Karpas-422 (cell line): Measurements from ENCODE around the gene MAGEF1. TPM values are rescaled to one million over a fixed set of nuclear protein-coding genes. Genes with fewer than 3 reads are reported as not detected.

ENCODE experiments used
- DNase-seq: peaks from one replicate; pipeline ENCODE4 v3.0.0-alpha.2; 2015
- H2AFZ ChIP-seq: fragments of 200-600 bp; sonication (generic); 2 replicates; pipeline ENCODE4 v1.6.1; 2014; ENCODE audit warnings: antibody characterized with exemption, low read length, mixed read lengths
- H3K27ac ChIP-seq: fragments of 200-600 bp; sonication (generic); 2 replicates; pipeline ENCODE4 v1.5.1; 2014; ENCODE audit warnings: mild to moderate bottlenecking, low read length, moderate library complexity
- H3K27me3 ChIP-seq: fragments of 200-600 bp; sonication (generic); 2 replicates; pipeline ENCODE4 v1.6.1; 2014; ENCODE audit warnings: low read length, mixed read lengths
- H3K36me3 ChIP-seq: fragments of 200-600 bp; sonication (generic); 2 replicates; pipeline ENCODE4 v1.6.1; 2014; ENCODE audit warnings: low read length, mixed read lengths; ENCODE audit not compliant: insufficient read depth
- H3K4me1 ChIP-seq: fragments of 200-600 bp; sonication (generic); 2 replicates; pipeline ENCODE4 v1.6.1; 2014; ENCODE audit warnings: mild to moderate bottlenecking, low read length, mixed read lengths
- H3K4me2 ChIP-seq: fragments of 200-600 bp; sonication (generic); 2 replicates; pipeline ENCODE4 v1.6.1; 2014; ENCODE audit warnings: low read length, low read depth, mild to moderate bottlenecking; ENCODE audit not compliant: poor library complexity, severe bottlenecking
- H3K4me3 ChIP-seq: fragments of 200-600 bp; sonication (generic); 2 replicates; pipeline ENCODE4 v1.5.1; 2014; ENCODE audit warnings: mild to moderate bottlenecking, antibody characterized with exemption, low read length, mixed read lengths
- H3K79me2 ChIP-seq: fragments of 200-600 bp; sonication (generic); 2 replicates; pipeline ENCODE4 v1.6.1; 2014; ENCODE audit warnings: mild to moderate bottlenecking, low read length, mixed read lengths
- H3K9ac ChIP-seq: fragments of 200-600 bp; sonication (generic); 2 replicates; pipeline ENCODE4 v1.6.0; 2014; ENCODE audit warnings: low read length
- H3K9me2 ChIP-seq: fragments of 200-600 bp; sonication (generic), shearing (Covaris generic); replicated peaks from 2 replicates; pipeline ENCODE4 v1.6.0; 2014; ENCODE audit warnings: mild to moderate bottlenecking, low read length, moderate library complexity; ENCODE audit not compliant: insufficient read depth
- H3K9me3 ChIP-seq: fragments of 300-700, 200-600 bp; sonication (generic); 2 replicates; pipeline ENCODE4 v1.6.1; 2014; ENCODE audit warnings: low read length, mixed read lengths
- H4K20me1 ChIP-seq: fragments of 200-600 bp; sonication (generic); 2 replicates; pipeline ENCODE4 v1.6.1; 2014; ENCODE audit warnings: mild to moderate bottlenecking, antibody characterized with exemption, low read length, low read depth; ENCODE audit not compliant: insufficient read depth
- total RNA-seq: library from RNA; depleted of rRNA; stranded (reverse); fragments of >200 nt; shearing (Covaris generic); gene quantifications from 2 replicates; pipeline ENCODE4 v1.2.3, GENCODE V29; 2014; ENCODE audit warnings: low replicate concordance

The MAGEF1 gene
- total RNA-seq, 1 experiment from 2014 or later: 50.8 TPM

- peak; percentile 84 for DNase-seq
- peaks cover 25% of the 10 kb centered on the region for H3K4me1 ChIP-seq
- 0 out of 2 replicates have a peak, but pooled peaks cover 4% of the 10 kb centered on the region for H4K20me1 ChIP-seq
- H3K4me3 ChIP-seq: peak overlapping the region; percentile 32; the same call in 1 of the 2 replicates
- H3K27ac ChIP-seq: no peak overlapping the region
- peak overlapping the region; percentile 64 for H3K4me2 ChIP-seq
- no peaks in the 10 kb centered on the region for H3K9me2 ChIP-seq
- H3K79me2 ChIP-seq: no peaks in the 10 kb centered on the region
- H3K27me3 ChIP-seq: no peaks in the 10 kb centered on the region
- H3K9me3 ChIP-seq: no peaks in the 10 kb centered on the region
- peak overlapping the region; percentile 28; the same call in 1 of the 2 replicates for H2AFZ ChIP-seq
- no peaks in the 10 kb centered on the region for H3K36me3 ChIP-seq
- peak overlapping the region; percentile 56 for H3K9ac ChIP-seq
Observed at GRCh38 chr3:184691397-184692231, 20.2 kb downstream of the MAGEF1 start.

- no peaks in the 10 kb centered on the region for H3K79me2 ChIP-seq
- 0 out of 2 replicates have a peak, but pooled peaks cover 4% of the 10 kb centered on the region for H4K20me1 ChIP-seq
- no peak overlapping the region for H3K4me2 ChIP-seq
- no peaks in the 10 kb centered on the region for H3K27me3 ChIP-seq
- no peak overlapping the region for H3K9ac ChIP-seq
- DNase-seq: peak; percentile 73
- H3K9me2 ChIP-seq: no peaks in the 10 kb centered on the region
- H3K36me3 ChIP-seq: no peaks in the 10 kb centered on the region
- H2AFZ ChIP-seq: no peak overlapping the region
- no peak overlapping the region for H3K27ac ChIP-seq
- peaks cover 25% of the 10 kb centered on the region for H3K4me1 ChIP-seq
- no peak overlapping the region for H3K4me3 ChIP-seq
- H3K9me3 ChIP-seq: no peaks in the 10 kb centered on the region
Observed at GRCh38 chr3:184690192-184690883, 21.5 kb downstream of the MAGEF1 start.

GRCh38 chr3:184688882-184689271 lies 23.0 kb downstream of the MAGEF1 start:
- H3K9ac ChIP-seq: no peak overlapping the region
- H4K20me1 ChIP-seq: 0 out of 2 replicates have a peak, but pooled peaks cover 4% of the 10 kb centered on the region
- no peak overlapping the region for H3K27ac ChIP-seq
- H2AFZ ChIP-seq: no peak overlapping the region
- no peaks in the 10 kb centered on the region for H3K36me3 ChIP-seq
- H3K27me3 ChIP-seq: no peaks in the 10 kb centered on the region
- H3K4me3 ChIP-seq: no peak overlapping the region
- no peaks in the 10 kb centered on the region for H3K9me3 ChIP-seq
- no peak overlapping the region for H3K4me2 ChIP-seq
- H3K79me2 ChIP-seq: no peaks in the 10 kb centered on the region
- no peak for DNase-seq
- H3K9me2 ChIP-seq: no peaks in the 10 kb centered on the region
- H3K4me1 ChIP-seq: peaks cover 25% of the 10 kb centered on the region

GRCh38 chr3:184688251-184688881 lies 23.5 kb downstream of the MAGEF1 start:
- Histone ChIP-seq H3K9me3 (no peaks in the 10 kb centered on the region), H3K36me3 (no peaks in the 10 kb centered on the region), H4K20me1 (0 out of 2 replicates have a peak, but pooled peaks cover 4% of the 10 kb centered on the region), H3K4me2 (no peak overlapping the region), H3K9me2 (no peaks in the 10 kb centered on the region), H3K27ac (no peak overlapping the region), H3K4me3 (no peak overlapping the region), H3K79me2 (no peaks in the 10 kb centered on the region), H3K4me1 (peaks cover 25% of the 10 kb centered on the region), H3K9ac (no peak overlapping the region), H2AFZ (no peak overlapping the region), H3K27me3 (no peaks in the 10 kb centered on the region)
- no peak for DNase-seq

GRCh38 chr3:184687363-184688015 lies 24.4 kb downstream of the MAGEF1 start:
- Histone ChIP-seq H3K27me3 (no peaks in the 10 kb centered on the region), H3K36me3 (no peaks in the 10 kb centered on the region), H2AFZ (no peak overlapping the region), H3K4me3 (no peak overlapping the region), H3K27ac (no peak overlapping the region), H3K79me2 (no peaks in the 10 kb centered on the region), H4K20me1 (0 out of 2 replicates have a peak, but pooled peaks cover 4% of the 10 kb centered on the region), H3K9me3 (no peaks in the 10 kb centered on the region), H3K4me2 (no peak overlapping the region), H3K9me2 (no peaks in the 10 kb centered on the region), H3K9ac (no peak overlapping the region), H3K4me1 (peaks cover 24% of the 10 kb centered on the region)
- DNase-seq: no peak

- Histone ChIP-seq H3K4me2 (no peak overlapping the region), H4K20me1 (0 out of 2 replicates have a peak, but pooled peaks cover under 1% of the 10 kb centered on the region), H3K9me2 (no peaks in the 10 kb centered on the region), H3K4me1 (peaks cover 6% of the 10 kb centered on the region), H3K4me3 (no peak overlapping the region), H3K79me2 (no peaks in the 10 kb centered on the region), H3K36me3 (no peaks in the 10 kb centered on the region), H3K27me3 (no peaks in the 10 kb centered on the region), H3K9ac (no peak overlapping the region), H3K27ac (no peak overlapping the region), H2AFZ (no peak overlapping the region), H3K9me3 (no peaks in the 10 kb centered on the region)
- no peak for DNase-seq
Observed at GRCh38 chr3:184685646-184686045, 26.2 kb downstream of the MAGEF1 start.

GRCh38 chr3:184685055-184685454 lies 26.8 kb downstream of the MAGEF1 start:
- H3K9me2 ChIP-seq: no peaks in the 10 kb centered on the region
- H3K4me1 ChIP-seq: no peaks in the 10 kb centered on the region; the same call in 1 of the 2 replicates
- H3K9me3 ChIP-seq: no peaks in the 10 kb centered on the region
- no peaks in the 10 kb centered on the region for H3K36me3 ChIP-seq
- H3K79me2 ChIP-seq: no peaks in the 10 kb centered on the region
- no peaks in the 10 kb centered on the region for H3K27me3 ChIP-seq
- H3K9ac ChIP-seq: no peak overlapping the region
- no peak overlapping the region for H3K27ac ChIP-seq
- no peak overlapping the region for H3K4me2 ChIP-seq
- no peak overlapping the region for H2AFZ ChIP-seq
- no peak overlapping the region for H3K4me3 ChIP-seq
- H4K20me1 ChIP-seq: no peaks in the 10 kb centered on the region
- no peak for DNase-seq
